Hematopoietic multipotent progenitor cell treated with erythropoietin and hydrocortisone succinate and interleukin-3 and kit ligand, for 4 days (in vitro differentiated cells): Measurements from ENCODE around the gene ZBTB2.

Experiments
- DNase-seq: peaks from one replicate; pipeline ENCODE4 v3.0.0-alpha.2; 2015

ZBTB2 gene, protein sequence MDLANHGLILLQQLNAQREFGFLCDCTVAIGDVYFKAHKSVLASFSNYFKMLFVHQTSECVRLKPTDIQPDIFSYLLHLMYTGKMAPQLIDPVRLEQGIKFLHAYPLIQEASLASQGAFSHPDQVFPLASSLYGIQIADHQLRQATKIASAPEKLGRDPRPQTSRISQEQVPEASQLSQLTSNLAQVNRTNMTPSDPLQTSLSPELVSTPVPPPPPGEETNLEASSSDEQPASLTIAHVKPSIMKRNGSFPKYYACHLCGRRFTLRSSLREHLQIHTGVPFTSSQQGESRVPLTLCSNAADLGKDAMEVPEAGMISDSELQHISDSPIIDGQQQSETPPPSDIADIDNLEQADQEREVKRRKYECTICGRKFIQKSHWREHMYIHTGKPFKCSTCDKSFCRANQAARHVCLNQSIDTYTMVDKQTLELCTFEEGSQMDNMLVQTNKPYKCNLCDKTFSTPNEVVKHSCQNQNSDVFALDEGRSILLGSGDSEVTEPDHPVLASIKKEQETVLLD

GRCh38 chr6:151391471-151392413, at the start of gene ZBTB2:
Gene ZBTB2 (minus strand): TSS chr6:151391559. CDS start chr6:151373637, 17,922 bp downstream.
- DNase-seq: peak; percentile 82

GRCh38 chr6:151440930-151441329, 49.6 kb upstream of the ZBTB2 start:
- peak; percentile 64 for DNase-seq

- DNase-seq: no peak
These were observed 49.1 kb upstream of the ZBTB2 start for GRCh38 chr6:151440498-151440897.

GRCh38 chr6:151437401-151437800, 46.0 kb upstream of the ZBTB2 start:
- no peak for DNase-seq

GRCh38 chr6:151436802-151437201, 45.4 kb upstream of the ZBTB2 start:
- DNase-seq: no peak

DNA sequence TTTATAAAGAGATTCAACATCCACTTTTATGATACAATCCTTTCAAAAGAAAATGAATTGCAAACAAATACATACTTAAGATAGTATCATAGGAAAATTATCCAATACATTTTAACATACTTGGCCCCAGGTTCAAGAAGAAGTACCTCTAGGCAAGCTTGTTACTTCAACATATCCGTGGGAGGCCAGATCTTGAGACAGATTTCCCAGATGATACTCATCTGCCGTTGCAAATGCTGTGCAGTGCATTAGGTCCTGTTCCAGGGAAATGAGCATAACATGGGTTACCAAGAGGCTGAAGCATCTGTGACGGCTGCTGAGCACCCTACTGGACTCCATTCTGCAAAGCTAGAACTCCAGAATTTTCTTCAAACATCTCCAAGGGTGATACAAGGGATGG, 44.9 kb upstream of the ZBTB2 start:
- DNase-seq: no peak

DNA sequence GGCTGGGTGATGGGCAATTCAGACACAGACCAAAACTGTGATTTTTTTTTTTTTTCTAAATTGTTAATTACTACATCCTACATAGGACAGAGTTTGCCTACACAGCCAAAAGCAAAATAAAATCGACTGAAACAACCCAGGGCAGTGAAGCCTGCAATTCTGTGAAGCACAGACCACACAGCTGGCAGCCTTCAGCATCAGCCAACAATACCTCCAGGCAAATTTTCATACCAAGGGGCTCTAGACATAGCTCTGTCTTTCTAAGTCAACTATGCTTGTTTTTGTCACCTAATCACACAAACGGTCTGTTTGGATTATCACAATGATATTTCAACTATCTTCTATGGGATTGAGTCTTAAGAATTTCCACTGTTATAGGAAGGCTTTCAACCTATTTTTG, 43.0 kb upstream of the ZBTB2 start:
- no peak for DNase-seq

DNA sequence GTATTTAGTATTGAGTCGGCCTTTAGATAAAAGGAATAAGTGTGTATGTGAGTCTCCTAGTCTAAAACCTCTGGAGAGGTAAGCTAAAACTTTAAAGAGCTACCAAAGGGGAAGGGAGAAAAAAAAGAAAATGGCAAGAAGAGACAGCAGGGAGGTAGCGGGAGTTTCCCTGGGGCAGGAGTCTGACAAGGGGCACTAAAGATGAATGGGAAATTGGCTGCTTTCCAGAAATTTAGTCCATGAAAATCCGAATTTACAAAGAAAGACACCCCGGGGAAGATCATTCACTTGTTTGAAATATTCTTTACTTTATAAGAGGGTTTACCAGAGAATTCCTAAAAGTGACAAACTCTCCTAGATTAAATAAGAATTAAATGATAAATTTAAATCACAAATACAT, 41.3 kb upstream of the ZBTB2 start:
- no peak for DNase-seq

DNA sequence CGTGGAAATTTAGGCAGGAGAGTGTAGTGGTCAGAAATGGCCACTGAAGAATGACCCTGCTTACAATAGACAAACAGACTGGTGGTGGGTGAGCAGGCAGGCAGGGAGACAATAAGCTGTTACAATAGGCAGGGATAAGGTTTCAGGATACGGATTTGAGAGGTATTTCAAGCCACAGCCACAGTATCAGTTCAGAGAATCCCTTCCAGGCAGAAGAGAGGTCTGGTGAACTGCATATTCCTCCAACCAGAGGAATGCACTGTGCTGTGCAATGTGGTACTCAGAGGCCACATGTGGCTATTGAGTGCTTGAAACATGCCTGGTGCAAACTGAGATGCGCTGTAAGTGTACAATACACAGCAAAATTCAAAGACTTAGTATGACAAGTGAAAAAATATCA, 40.0 kb upstream of the ZBTB2 start:
- DNase-seq: no peak

DNA sequence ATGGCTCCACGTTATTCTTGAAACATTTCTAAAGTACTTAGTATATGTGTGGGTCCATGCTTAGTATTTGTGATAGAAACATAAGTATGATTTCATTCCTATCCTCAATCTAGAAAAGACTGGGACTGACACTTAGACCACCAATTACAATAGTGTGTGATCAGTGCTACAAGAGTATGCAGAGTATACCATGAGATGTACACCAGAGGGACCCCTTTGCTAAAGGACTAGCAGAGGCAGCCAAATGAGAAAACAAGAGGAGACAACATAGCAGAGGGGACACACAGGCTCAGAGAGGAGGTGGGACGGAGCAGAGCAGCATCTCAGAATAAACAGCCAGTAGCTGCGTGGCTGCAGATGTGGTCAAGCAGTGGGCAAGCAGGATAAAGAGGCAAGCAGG, 39.5 kb upstream of the ZBTB2 start:
- peak; percentile 43 for DNase-seq

DNA sequence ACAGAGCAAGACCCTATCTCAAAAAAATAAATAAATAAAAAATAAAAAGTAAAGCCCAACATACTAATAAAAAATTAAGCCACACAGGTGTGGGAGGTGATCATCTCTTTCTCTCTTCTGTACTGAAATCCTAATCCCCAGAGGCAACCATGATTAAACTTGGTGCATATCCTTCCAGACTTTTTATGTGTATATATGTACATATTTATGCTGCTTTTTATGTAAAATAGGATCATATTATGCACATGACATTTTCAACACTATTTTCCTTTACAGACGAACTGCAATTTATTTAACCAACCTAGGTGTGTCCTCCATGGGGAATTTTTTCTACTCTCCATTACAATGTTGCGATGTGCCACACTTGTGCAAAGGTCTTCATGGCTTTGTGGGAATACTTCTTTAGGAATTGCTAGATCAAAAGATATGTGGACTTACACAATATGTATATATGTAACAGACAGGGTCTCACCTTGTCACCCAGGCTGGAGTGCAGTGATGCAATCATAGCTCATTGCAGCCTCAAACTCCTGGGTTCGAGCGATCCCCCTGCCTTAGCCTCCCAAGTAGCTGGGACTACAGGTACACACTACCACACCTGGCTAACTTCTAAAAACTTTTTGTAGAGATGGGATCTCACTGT, 36.9 kb upstream of the ZBTB2 start:
- DNase-seq: no peak

DNA sequence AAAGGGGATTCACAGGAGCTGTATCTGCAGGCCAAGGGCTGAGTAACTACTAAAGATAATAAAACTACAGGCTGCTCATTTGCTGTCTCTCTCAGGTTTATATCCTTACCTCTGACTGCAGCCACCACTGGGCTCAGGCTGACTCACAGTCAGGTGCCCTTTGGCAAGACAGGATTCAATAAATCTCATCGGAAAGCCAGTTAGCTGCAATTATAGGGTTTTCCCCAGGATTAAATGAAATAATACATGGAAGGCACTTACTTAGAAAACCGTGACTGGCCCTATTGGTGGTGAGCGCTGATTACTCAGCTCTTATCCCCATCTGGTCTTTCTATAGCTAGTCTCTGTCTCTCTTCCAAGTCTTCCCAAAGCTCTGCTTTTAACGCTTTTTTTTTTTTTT, 34.2 kb upstream of the ZBTB2 start:
- no peak for DNase-seq

DNA sequence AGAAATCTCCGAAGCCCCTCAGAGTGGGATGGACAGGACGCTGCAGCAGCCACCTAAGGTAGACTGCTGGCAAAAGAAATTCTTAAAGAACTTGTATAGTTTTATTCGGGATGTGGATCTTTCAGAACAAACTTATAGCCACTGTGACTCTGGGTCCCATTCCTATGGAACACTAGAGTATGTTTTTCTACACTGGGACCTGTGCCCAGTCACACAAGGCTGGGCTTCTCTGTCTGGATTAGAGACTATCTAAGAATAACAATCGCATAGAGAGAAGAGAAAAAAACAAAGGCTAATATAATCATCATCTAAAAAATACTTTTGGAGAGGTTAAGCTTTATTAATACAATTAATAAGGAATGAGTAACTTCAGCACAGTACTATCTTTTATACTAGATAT, 31.6 kb upstream of the ZBTB2 start:
- DNase-seq: no peak

GRCh38 chr6:151417477-151417876, 26.1 kb upstream of the ZBTB2 start:
- DNase-seq: no peak

DNA sequence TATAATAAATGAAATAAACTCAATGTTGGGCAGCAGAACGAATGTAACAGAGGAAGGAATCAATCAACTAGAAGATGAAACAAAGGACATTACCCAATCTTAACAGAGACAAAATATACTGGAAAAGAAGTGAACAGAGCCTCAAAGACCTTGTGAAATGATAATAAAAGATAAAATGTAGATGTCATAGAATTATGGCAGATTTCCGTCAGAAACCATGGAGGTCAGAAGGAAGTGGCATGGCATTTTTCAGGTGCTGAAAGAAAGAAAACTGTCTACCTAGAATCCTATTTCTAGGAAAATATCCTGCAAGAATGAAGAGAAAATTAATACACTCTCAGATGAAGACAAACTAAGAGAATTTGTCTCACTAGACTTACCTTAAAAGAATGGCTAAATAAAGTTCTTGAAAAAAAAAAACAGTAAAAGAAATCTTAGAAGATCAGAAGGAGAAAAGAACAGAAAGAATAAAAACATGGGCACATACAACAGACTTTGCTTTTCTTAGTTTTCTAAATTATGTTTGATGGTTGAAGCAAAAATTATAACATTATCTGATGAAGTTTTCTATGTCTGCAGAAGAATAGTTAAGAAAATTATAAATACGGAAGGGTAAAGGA, 23.4 kb upstream of the ZBTB2 start:
- no peak for DNase-seq

- peak; percentile 30 for DNase-seq
These were observed 22.2 kb upstream of the ZBTB2 start for GRCh38 chr6:151413372-151414145.

GRCh38 chr6:151412909-151413308, 21.6 kb upstream of the ZBTB2 start:
- no peak for DNase-seq

DNA sequence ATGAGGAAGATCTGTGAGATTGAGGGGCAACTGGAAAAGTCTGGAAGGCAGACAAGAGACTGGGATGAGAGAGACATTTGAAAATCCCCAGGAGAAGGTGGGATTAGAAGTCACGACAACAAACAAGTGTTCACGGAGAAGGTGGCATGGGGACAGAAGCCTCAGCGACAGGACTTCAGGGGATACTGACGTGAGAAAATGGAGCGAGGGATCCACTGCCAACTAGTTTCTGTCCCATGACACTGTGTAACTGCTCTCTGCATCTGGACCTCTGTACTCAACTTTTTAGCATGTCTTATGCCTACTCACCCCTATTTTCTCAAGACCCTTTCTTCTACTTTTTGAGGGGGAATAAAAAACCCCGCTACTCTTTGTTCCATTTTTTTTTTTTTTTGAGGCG, 18.3 kb upstream of the ZBTB2 start:
- DNase-seq: no peak

DNA sequence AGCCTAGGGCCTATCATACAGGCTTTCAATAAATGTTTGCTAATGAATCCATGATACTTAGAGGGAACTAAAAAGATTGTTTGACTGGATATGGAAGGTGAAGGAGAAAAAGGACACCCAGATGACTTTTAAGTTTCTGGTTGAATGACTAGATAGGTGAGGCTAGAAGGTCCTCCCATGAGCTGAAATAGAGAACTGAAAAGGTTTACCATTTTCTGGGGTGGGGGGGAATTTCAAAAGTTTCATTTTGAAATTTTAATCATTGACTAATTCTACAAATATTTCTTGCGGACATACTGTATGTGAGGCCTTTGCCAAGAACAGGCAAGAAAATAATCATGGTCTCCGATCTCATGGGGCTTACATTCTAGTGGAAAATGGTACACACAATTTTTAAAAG, 17.9 kb upstream of the ZBTB2 start:
- DNase-seq: no peak

- no peak for DNase-seq
These were observed 17.5 kb upstream of the ZBTB2 start for GRCh38 chr6:151408858-151409257.

GRCh38 chr6:151403919-151404308, 12.6 kb upstream of the ZBTB2 start:
- no peak for DNase-seq

GRCh38 chr6:151402228-151402627, 10.9 kb upstream of the ZBTB2 start:
- no peak for DNase-seq
